Left renal pelvis (tissue), 4 donors: Measurements from ENCODE around the gene DDX3X. TPM values are rescaled to one million over a fixed set of nuclear protein-coding genes. Genes with fewer than 3 reads are reported as not detected.
"Not testable (repeated sequence)": the region's sequence is repeated elsewhere in the genome, so short reads cannot be mapped to it uniquely, and the experiment has no call there.

Experiments
- DNase-seq, 4 donors: peaks; one replicate each; pipeline ENCODE4 v3.0.0-alpha.2; 2013; ENCODE audit warnings: low read depth in 4 of 4, low spot score in 3 of 4
- polyA plus RNA-seq, 4 donors: library from polyadenylated mRNA; unstranded; fragments of 120-200 nt; gene quantifications; one replicate each; pipeline ENCODE4 v1.2.1, GENCODE V29; 2013; ENCODE audit not compliant: insufficient read length in 4 of 4

DDX3X gene
- polyA plus RNA-seq, 4 donors = 223 to 240 (median 225) TPM

GRCh38 chrX:41353985-41354384 lies 20.0 kb downstream of the DDX3X start:
- DNase-seq = no peak

GRCh38 chrX:41369152-41369551 lies 35.2 kb downstream of the DDX3X start:
- DNase-seq = no peak

- DNase-seq = not testable (repeated sequence)
Measured at GRCh38 chrX:41371575-41371974, 37.6 kb downstream of the DDX3X start.

- DNase-seq = no peak
Measured at GRCh38 chrX:41373989-41374606, 40.1 kb downstream of the DDX3X start.

GRCh38 chrX:41377624-41378023 lies 43.7 kb downstream of the DDX3X start:
- DNase-seq = no peak

GRCh38 chrX:41381685-41382084 lies 47.7 kb downstream of the DDX3X start:
- no peak for DNase-seq

- DNase-seq = no peak
Measured at GRCh38 chrX:41382714-41383645, 49.0 kb downstream of the DDX3X start.

- no peak for DNase-seq
Measured at GRCh38 chrX:41384051-41384705, 50.2 kb downstream of the DDX3X start.

- DNase-seq = no peak
Measured at GRCh38 chrX:41386222-41386990, 52.4 kb downstream of the DDX3X start.

- no peak for DNase-seq
Measured at GRCh38 chrX:41388543-41388942, 54.6 kb downstream of the DDX3X start.

- DNase-seq = no peak
Measured at GRCh38 chrX:41389311-41389888, 55.4 kb downstream of the DDX3X start.

- DNase-seq = not testable (repeated sequence)
Measured at GRCh38 chrX:41390576-41390975, 56.6 kb downstream of the DDX3X start.

- no peak for DNase-seq
Measured at GRCh38 chrX:41391606-41392005, 57.6 kb downstream of the DDX3X start.

GRCh38 chrX:41394293-41394692 lies 60.3 kb downstream of the DDX3X start:
- no peak for DNase-seq

GRCh38 chrX:41397219-41397618 lies 63.3 kb downstream of the DDX3X start:
- DNase-seq = no peak

- DNase-seq = no peak
Measured at GRCh38 chrX:41397768-41398167, 63.8 kb downstream of the DDX3X start.

GRCh38 chrX:41402556-41402955 lies 68.6 kb downstream of the DDX3X start:
- not testable (repeated sequence) for DNase-seq

GRCh38 chrX:41405551-41405950 lies 71.6 kb downstream of the DDX3X start:
- DNase-seq = no peak

- DNase-seq = no peak
Measured at GRCh38 chrX:41406201-41406600, 72.2 kb downstream of the DDX3X start.

- DNase-seq = no peak
Measured at GRCh38 chrX:41407816-41408215, 73.9 kb downstream of the DDX3X start.
